ENCODE measurements around the gene PRSS2.

PRSS2 gene

DNA sequence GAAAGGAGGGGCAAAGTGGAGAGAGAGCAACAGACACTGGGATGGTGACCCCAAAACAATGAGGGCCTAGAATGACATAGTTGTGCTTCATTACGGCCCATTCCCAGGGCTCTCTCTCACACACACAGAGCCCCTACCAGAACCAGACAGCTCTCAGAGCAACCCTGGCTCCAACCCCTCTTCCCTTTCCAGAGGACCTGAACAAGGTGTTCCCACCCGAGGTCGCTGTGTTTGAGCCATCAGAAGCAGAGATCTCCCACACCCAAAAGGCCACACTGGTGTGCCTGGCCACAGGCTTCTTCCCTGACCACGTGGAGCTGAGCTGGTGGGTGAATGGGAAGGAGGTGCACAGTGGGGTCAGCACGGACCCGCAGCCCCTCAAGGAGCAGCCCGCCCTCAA, 20.7 kb downstream of the PRSS2 start:
- no peak for DNase-seq (ENCODE audit: extremely low spot score)
- TF ChIP-seq, protein P1, sequence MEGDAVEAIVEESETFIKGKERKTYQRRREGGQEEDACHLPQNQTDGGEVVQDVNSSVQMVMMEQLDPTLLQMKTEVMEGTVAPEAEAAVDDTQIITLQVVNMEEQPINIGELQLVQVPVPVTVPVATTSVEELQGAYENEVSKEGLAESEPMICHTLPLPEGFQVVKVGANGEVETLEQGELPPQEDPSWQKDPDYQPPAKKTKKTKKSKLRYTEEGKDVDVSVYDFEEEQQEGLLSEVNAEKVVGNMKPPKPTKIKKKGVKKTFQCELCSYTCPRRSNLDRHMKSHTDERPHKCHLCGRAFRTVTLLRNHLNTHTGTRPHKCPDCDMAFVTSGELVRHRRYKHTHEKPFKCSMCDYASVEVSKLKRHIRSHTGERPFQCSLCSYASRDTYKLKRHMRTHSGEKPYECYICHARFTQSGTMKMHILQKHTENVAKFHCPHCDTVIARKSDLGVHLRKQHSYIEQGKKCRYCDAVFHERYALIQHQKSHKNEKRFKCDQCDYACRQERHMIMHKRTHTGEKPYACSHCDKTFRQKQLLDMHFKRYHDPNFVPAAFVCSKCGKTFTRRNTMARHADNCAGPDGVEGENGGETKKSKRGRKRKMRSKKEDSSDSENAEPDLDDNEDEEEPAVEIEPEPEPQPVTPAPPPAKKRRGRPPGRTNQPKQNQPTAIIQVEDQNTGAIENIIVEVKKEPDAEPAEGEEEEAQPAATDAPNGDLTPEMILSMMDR (IDR thresholded peaks at IDR 0.05; ENCODE audit: control extremely low read depth, extremely low read depth, low read depth, missing control alignments), result no peak
- POLR2A ChIA-PET, result no interaction called here
- CTCF ChIA-PET, result interaction anchor here (11.7 to 17.7 kb wide), 3 partner anchors 10 to 158 kb away, joined by 140 to 316 read pairs (median 214); no protein-coding TSS in a partner anchor

DNA sequence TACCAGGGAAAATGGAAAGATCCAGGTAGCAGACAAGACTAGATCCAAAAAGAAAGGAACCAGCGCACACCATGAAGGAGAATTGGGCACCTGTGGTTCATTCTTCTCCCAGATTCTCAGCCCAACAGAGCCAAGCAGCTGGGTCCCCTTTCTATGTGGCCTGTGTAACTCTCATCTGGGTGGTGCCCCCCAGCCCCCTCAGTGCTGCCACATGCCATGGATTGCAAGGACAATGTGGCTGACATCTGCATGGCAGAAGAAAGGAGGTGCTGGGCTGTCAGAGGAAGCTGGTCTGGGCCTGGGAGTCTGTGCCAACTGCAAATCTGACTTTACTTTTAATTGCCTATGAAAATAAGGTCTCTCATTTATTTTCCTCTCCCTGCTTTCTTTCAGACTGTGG, 21.4 kb downstream of the PRSS2 start:
- CTCF ChIA-PET, result interaction anchor here (1.2 to 17.7 kb wide), 4 partner anchors 11 to 205 kb away, joined by 3 to 316 read pairs (median 177); no protein-coding TSS in a partner anchor
- POLR2A ChIA-PET, result no interaction called here
- TF ChIP-seq, protein P1 (IDR thresholded peaks at IDR 0.05; ENCODE audit: control extremely low read depth, extremely low read depth, low read depth, missing control alignments), result no peak
- DNase-seq (ENCODE audit: extremely low spot score), result no peak

DNA sequence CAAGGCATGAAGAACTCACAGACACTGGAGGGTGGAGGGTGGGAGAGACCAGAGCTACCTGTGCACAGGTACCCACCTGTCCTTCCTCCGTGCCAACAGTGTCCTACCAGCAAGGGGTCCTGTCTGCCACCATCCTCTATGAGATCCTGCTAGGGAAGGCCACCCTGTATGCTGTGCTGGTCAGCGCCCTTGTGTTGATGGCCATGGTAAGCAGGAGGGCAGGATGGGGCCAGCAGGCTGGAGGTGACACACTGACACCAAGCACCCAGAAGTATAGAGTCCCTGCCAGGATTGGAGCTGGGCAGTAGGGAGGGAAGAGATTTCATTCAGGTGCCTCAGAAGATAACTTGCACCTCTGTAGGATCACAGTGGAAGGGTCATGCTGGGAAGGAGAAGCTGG, 21.8 kb downstream of the PRSS2 start:
- POLR2A ChIA-PET, result no interaction called here
- CTCF ChIA-PET, result interaction anchor here (1.2 to 17.7 kb wide), 5 partner anchors 11 to 258 kb away, joined by 3 to 316 read pairs (median 8); no protein-coding TSS in a partner anchor
- TF ChIP-seq, protein P1 (IDR thresholded peaks at IDR 0.05; ENCODE audit: control extremely low read depth, extremely low read depth, low read depth, missing control alignments), result no peak
- no peak for DNase-seq (ENCODE audit: extremely low spot score)

DNA sequence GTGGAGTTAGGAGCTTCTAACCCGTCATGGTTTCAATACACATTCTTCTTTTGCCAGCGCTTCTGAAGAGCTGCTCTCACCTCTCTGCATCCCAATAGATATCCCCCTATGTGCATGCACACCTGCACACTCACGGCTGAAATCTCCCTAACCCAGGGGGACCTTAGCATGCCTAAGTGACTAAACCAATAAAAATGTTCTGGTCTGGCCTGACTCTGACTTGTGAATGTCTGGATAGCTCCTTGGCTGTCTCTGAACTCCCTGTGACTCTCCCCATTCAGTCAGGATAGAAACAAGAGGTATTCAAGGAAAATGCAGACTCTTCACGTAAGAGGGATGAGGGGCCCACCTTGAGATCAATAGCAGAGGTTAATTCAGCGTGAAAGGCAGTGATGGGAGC, 22.4 kb downstream of the PRSS2 start:
- DNase-seq (ENCODE audit: extremely low spot score), result no peak
- ChIA-PET POLR2A (interaction anchor here (1.1 kb wide), 1 partner anchor 15 kb away, joined by 3 read pairs; no protein-coding TSS in a partner anchor), CTCF (interaction anchor here (1.2 to 17.7 kb wide), 6 partner anchors 12 to 259 kb away, joined by 3 to 316 read pairs (median 6); no protein-coding TSS in a partner anchor)
- TF ChIP-seq, protein P1 (IDR thresholded peaks at IDR 0.05; ENCODE audit: control extremely low read depth, extremely low read depth, low read depth, missing control alignments), result no peak

DNA sequence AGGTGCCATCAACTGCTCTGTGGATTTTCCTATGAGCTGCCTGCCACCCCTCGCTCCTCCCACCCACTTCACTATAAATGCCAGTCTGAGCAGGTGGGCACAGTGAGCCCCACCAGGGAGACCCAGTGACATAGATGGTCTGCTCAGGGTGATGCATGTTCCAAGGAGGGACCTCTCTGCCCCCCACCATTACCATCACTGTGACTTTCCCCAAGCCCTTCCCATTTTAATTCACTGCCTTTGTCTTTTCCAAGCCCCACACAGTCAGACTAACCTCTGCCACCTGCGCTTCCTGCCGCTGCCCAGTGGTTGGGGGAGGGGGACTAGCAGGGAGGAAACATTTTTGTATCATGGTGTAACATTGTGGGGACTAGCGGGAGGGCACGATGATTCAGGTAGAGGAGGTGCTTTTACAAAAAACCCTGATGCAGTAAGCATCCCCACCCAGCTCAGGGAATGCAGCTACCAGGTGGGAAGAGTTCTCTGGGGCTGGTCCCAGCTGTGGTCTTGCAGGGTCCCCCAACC, 24.6 kb downstream of the PRSS2 start:
- DNase-seq (ENCODE audit: extremely low spot score), result no peak
- CTCF ChIA-PET, result interaction anchor here (1.1 to 17.7 kb wide), 5 partner anchors 8 to 163 kb away, joined by 3 to 316 read pairs (median 32); no protein-coding TSS in a partner anchor
- TF ChIP-seq, protein P1 (IDR thresholded peaks at IDR 0.05; ENCODE audit: control extremely low read depth, extremely low read depth, low read depth, missing control alignments), result no peak
- POLR2A ChIA-PET, result interaction anchor here (3.9 kb wide), 1 partner anchor 13 kb away, joined by 21 read pairs; no protein-coding TSS in a partner anchor

DNA sequence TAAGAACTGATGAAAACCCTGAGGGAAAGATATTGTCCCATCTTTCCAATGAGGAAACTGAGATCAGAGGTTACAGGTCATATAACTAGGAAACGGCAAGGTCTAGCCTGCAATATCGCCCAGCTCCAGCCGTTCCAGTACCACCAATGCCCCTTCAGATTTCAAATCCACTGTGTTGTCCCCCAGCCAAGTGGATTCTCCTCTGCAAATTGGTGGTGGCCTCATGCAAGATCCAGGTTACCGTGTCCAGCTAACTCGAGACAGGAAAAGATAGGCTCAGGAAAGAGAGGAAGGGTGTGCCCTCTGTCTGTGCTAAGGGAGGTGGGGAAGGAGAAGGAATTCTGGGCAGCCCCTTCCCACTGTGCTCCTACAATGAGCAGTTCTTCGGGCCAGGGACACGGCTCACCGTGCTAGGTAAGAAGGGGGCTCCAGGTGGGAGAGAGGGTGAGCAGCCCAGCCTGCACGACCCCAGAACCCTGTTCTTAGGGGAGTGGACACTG, 25.3 kb downstream of the PRSS2 start:
- ChIA-PET CTCF (interaction anchor here (0.9 to 17.7 kb wide), 6 partner anchors 8 to 164 kb away, joined by 3 to 316 read pairs (median 24); no protein-coding TSS in a partner anchor), POLR2A (interaction anchor here (3.9 kb wide), 1 partner anchor 12 kb away, joined by 21 read pairs; no protein-coding TSS in a partner anchor)
- no peak for DNase-seq (ENCODE audit: extremely low spot score)
- TF ChIP-seq, protein P1 (IDR thresholded peaks at IDR 0.05; ENCODE audit: control extremely low read depth, extremely low read depth, low read depth, missing control alignments), result no peak
